SK-N-SH treated with all-trans-retinoic acid at 6 μM for 48 hours (cell line): ENCODE data around the gene HECTD1.

ENCODE experiments used
- ATAC-seq: fragments of 200-7000 bp; cut with Tn5 transposase; 3 replicates; pipeline ENCODE4 v1.9.1; 2020; ENCODE audit warnings: mild to moderate bottlenecking, moderate library complexity
- ARNTL ChIP-seq: fragments of 450-650 bp; formaldehyde crosslinking; IDR thresholded peaks from 2 replicates; pipeline ENCODE4 v1.5.0; 2020; ENCODE audit warnings: low read depth, mild to moderate bottlenecking, moderate library complexity, borderline replicate concordance
- BACH2 ChIP-seq: fragments of 250-450 bp; sonication (Bioruptor Pico); IDR thresholded peaks from 2 replicates; pipeline ENCODE4 v1.9.0; 2021; ENCODE audit warnings: mild to moderate bottlenecking, borderline replicate concordance
- CREB5 ChIP-seq: fragments of 250-450 bp; sonication (Bioruptor Pico); IDR thresholded peaks from 2 replicates; pipeline ENCODE4 v1.5.1; 2020; ENCODE audit warnings: low read depth, mild to moderate bottlenecking, moderate library complexity
- CSDC2 ChIP-seq: fragments of 250-450 bp; sonication (Bioruptor Pico); IDR thresholded peaks from 2 replicates; pipeline ENCODE4 v1.5.0; 2020; ENCODE audit warnings: mild to moderate bottlenecking, moderate library complexity
- CSRNP3 ChIP-seq: fragments of 250-450 bp; sonication (Bioruptor Pico); IDR thresholded peaks from 2 replicates; pipeline ENCODE4 v1.5.1; 2021; ENCODE audit warnings: mild to moderate bottlenecking, moderate library complexity
- ESRRG ChIP-seq: fragments of 250-450 bp; sonication (Bioruptor Pico); IDR thresholded peaks from 2 replicates; pipeline ENCODE4 v1.6.1; 2021; ENCODE audit warnings: mild to moderate bottlenecking
- GLIS3 ChIP-seq: fragments of 250-450 bp; sonication (Bioruptor Pico); IDR thresholded peaks from 2 replicates; pipeline ENCODE4 v1.5.0; 2020; ENCODE audit warnings: mild to moderate bottlenecking, moderate library complexity
- ISL1 ChIP-seq: fragments of 250-450 bp; sonication (Bioruptor Pico); IDR thresholded peaks from 2 replicates; pipeline ENCODE4 v2.1.2; 2022; ENCODE audit warnings: mild to moderate bottlenecking, moderate library complexity
- OSR1 ChIP-seq: fragments of 250-450 bp; sonication (Bioruptor Pico); IDR thresholded peaks from 2 replicates; pipeline ENCODE4 v1.8.0; 2022; ENCODE audit warnings: moderate library complexity, mild to moderate bottlenecking, inconsistent platforms
- PATZ1 ChIP-seq: fragments of 250-450 bp; sonication (Bioruptor Pico); IDR thresholded peaks from 2 replicates; pipeline ENCODE4 v1.8.0; 2020; ENCODE audit warnings: mild to moderate bottlenecking, moderate library complexity, borderline replicate concordance
- POU6F1 ChIP-seq: fragments of 250-450 bp; sonication (Bioruptor Pico); IDR thresholded peaks from 2 replicates; pipeline ENCODE4 v1.8.0; 2021; ENCODE audit warnings: low read depth, mild to moderate bottlenecking, moderate library complexity, borderline replicate concordance
- PPARA ChIP-seq: fragments of 250-450 bp; sonication (Bioruptor Pico); IDR thresholded peaks from 2 replicates; pipeline ENCODE4 v1.5.0; 2020; ENCODE audit warnings: mild to moderate bottlenecking, borderline replicate concordance
- RARB ChIP-seq: fragments of 250-450 bp; sonication (Bioruptor Pico); IDR thresholded peaks from 2 replicates; pipeline ENCODE4 v1.8.0; 2021; ENCODE audit warnings: mild to moderate bottlenecking, moderate library complexity
- SNAI2 ChIP-seq: fragments of 250-450 bp; sonication (Bioruptor Pico); IDR thresholded peaks from 2 replicates; pipeline ENCODE4 v1.5.0; 2020; ENCODE audit warnings: mild to moderate bottlenecking, moderate library complexity
- TCF4 ChIP-seq: fragments of 250-450 bp; sonication (Bioruptor Pico); IDR thresholded peaks from 2 replicates; pipeline ENCODE4 v1.8.0; 2021; ENCODE audit warnings: mild to moderate bottlenecking, moderate library complexity, borderline replicate concordance
- TOX ChIP-seq: fragments of 250-450 bp; sonication (Bioruptor Pico); IDR thresholded peaks from 2 replicates; pipeline ENCODE4 v1.8.0; 2021; ENCODE audit warnings: mild to moderate bottlenecking, moderate library complexity, borderline replicate concordance
- TSHZ2 ChIP-seq: fragments of 250-450 bp; sonication (Bioruptor Pico); IDR thresholded peaks from 2 replicates; pipeline ENCODE4 v1.5.0; 2020; ENCODE audit warnings: mild to moderate bottlenecking, moderate library complexity
- ZC3H10 ChIP-seq: fragments of 250-450 bp; sonication (Bioruptor Pico); IDR thresholded peaks from 2 replicates; pipeline ENCODE4 v1.5.1; 2021; ENCODE audit warnings: mild to moderate bottlenecking, moderate library complexity
- ZFP3 ChIP-seq: fragments of 250-450 bp; sonication (Bioruptor Pico); IDR thresholded peaks from 2 replicates; pipeline ENCODE4 v1.5.0; 2020; ENCODE audit warnings: mild to moderate bottlenecking, moderate library complexity
- ZFP30 ChIP-seq: fragments of 450-650 bp; formaldehyde crosslinking; IDR thresholded peaks from 2 replicates; pipeline ENCODE4 v1.5.0; 2022; ENCODE audit warnings: mild to moderate bottlenecking, moderate library complexity
- ZNF565 ChIP-seq: fragments of 450-650 bp; formaldehyde crosslinking; conservative IDR thresholded peaks from 2 replicates; pipeline ENCODE4 v1.5.0; 2020; ENCODE audit warnings: low read depth, mild to moderate bottlenecking, moderate library complexity
- ZNF8 ChIP-seq: fragments of 450-650 bp; formaldehyde crosslinking; IDR thresholded peaks from 2 replicates; pipeline ENCODE4 v1.5.0; 2020; ENCODE audit warnings: mild to moderate bottlenecking, moderate library complexity

The HECTD1 gene

GRCh38 chr14:31221266-31221665 lies 13.7 kb upstream of the HECTD1 start:
- TF ChIP-seq OSR1 (CRISPR knock-in tag) (no peak), PPARA (no peak), TSHZ2 (CRISPR knock-in tag) (no peak), ZFP30 (CRISPR knock-in tag) (no peak), ARNTL (CRISPR knock-in tag) (no peak), TOX (CRISPR knock-in tag) (no peak), ZNF565 (CRISPR knock-in tag) (no peak), PATZ1 (CRISPR knock-in tag) (no peak), ZC3H10 (no peak)
- TF ChIP-seq, all 23 proteins: peak for 0
- ATAC-seq = no peak

GRCh38 chr14:31219169-31219568 lies 11.6 kb upstream of the HECTD1 start:
- no peak for ATAC-seq
- TF ChIP-seq ZNF565 (CRISPR knock-in tag) = no peak
- no peak for TF ChIP-seq TCF4 (CRISPR knock-in tag)
- no peak for TF ChIP-seq ZC3H10
- no peak for TF ChIP-seq ISL1
- no peak for TF ChIP-seq OSR1 (CRISPR knock-in tag)
- TF ChIP-seq CSDC2 (CRISPR knock-in tag) = no peak
- TF ChIP-seq GLIS3 (CRISPR knock-in tag) = no peak
- TF ChIP-seq BACH2 (CRISPR knock-in tag) = no peak
- TF ChIP-seq ESRRG (CRISPR knock-in tag) = no peak
- no peak for TF ChIP-seq SNAI2 (CRISPR knock-in tag)
- no peak for TF ChIP-seq CSRNP3 (CRISPR knock-in tag)
- no peak for TF ChIP-seq PATZ1 (CRISPR knock-in tag)
- TF ChIP-seq TOX (CRISPR knock-in tag) = no peak
- no peak for TF ChIP-seq ZNF8 (CRISPR knock-in tag)
- TF ChIP-seq PPARA = no peak
- no peak for TF ChIP-seq ARNTL (CRISPR knock-in tag)
- no peak for TF ChIP-seq POU6F1 (CRISPR knock-in tag)
- no peak for TF ChIP-seq ZFP3 (CRISPR knock-in tag)
- TF ChIP-seq RARB = no peak
- no peak for TF ChIP-seq CREB5 (CRISPR knock-in tag)
